K562 (cell line): Measurements from ENCODE around the gene ST6GALNAC5. TPM values are rescaled to one million over a fixed set of nuclear protein-coding genes. Genes with fewer than 3 reads are reported as not detected.

Experiments
- ATAC-seq: fragments of 200-7000 bp; cut with Tn5 transposase; 3 replicates; pipeline ENCODE4 v1.9.1; 2020; ENCODE audit warnings: moderate library complexity
- BruUV-seq: library from RNA; stranded (reverse); fragments of 400-500 nt; replicated peaks from 2 replicates; lab custom pipeline; 2021; lab: Mats Ljungman, UMichigan
- CTCF ChIA-PET: fragments of 300-600 bp; formaldehyde crosslinking; extraction: SDS; loops from one replicate; lab custom pipeline; 2021; ENCODE audit warnings: low intra/inter-chr PET ratio; lab: Yijun Ruan, JAX
- POLR2A ChIA-PET: fragments of 300-600, 350-650 bp; sonication (Branson Sonifier 250); formaldehyde crosslinking; extraction: SDS; loops from one replicate; lab custom pipeline; 2021; ENCODE audit warnings: antibody characterized with exemption, inconsistent platforms; lab: Yijun Ruan, JAX
- DNase-seq, 4 experiments: peaks; one replicate each; pipeline versions ENCODE4 v3.0.0 to v3.0.0-alpha.2; 2011 to 2018; ENCODE audit warnings: low spot score in 3 of 4, mixed read lengths in 3 of 4; ENCODE audit errors: extremely low read depth in 1 of 4
- FAIRE-seq: peaks from 2 replicates; lab custom pipeline; 2011; peaks lifted over from hg19 to GRCh38; lab: Jason Lieb, UNC
- H2AFZ ChIP-seq: 2 replicates; pipeline ENCODE4 v1.6.0; 2011; ENCODE audit warnings: low read depth, low read length, control low read depth, inconsistent platforms
- H3K27ac ChIP-seq: fragments of 200-600 bp; 3 replicates; pipeline ENCODE4 v1.8.0; 2011; ENCODE audit warnings: low read depth, mild to moderate bottlenecking, control low read depth, inconsistent platforms, low read length, moderate library complexity, mixed read lengths; ENCODE audit errors: extremely low read depth
- H3K27me3 ChIP-seq, 2 experiments: fragments of 300-600 bp in 1 of 2; 2 replicates in 1 of 2; 3 replicates in 1 of 2; pipeline versions ENCODE4 v1.6.0 to v1.8.0; 2011; ENCODE audit warnings: inconsistent platforms in 2 of 2, low read length in 2 of 2, mild to moderate bottlenecking in 1 of 2, mixed read lengths in 1 of 2, moderate library complexity in 1 of 2; ENCODE audit not compliant: control insufficient read depth in 2 of 2, insufficient read depth in 2 of 2
- H3K36me3 ChIP-seq: fragments of 300-600 bp; 3 replicates; pipeline ENCODE4 v1.8.0; 2011; ENCODE audit warnings: mild to moderate bottlenecking, low read length, inconsistent platforms; ENCODE audit not compliant: control insufficient read depth, insufficient read depth
- H3K4me1 ChIP-seq, 2 experiments: fragments of 200-600 bp in 1 of 2; replicated peaks in 1 of 2; 2 replicates in 1 of 2; 3 replicates in 1 of 2; pipeline versions ENCODE4 v1.5.1 to v1.8.0; 2011; ENCODE audit warnings: inconsistent platforms in 2 of 2, low read length in 2 of 2, mild to moderate bottlenecking in 1 of 2, mixed read lengths in 1 of 2, moderate library complexity in 1 of 2; ENCODE audit not compliant: control insufficient read depth in 2 of 2, insufficient read depth in 2 of 2
- H3K4me2 ChIP-seq: 2 replicates; pipeline ENCODE4 v1.6.1; 2011; ENCODE audit warnings: low read length, control low read depth, inconsistent platforms, mixed read lengths; ENCODE audit not compliant: insufficient read depth
- H3K4me3 ChIP-seq: fragments of 200-600 bp; sonication (generic), shearing (Covaris generic); 2 replicates; pipeline ENCODE4 v1.5.1; 2016; ENCODE audit warnings: control low read depth, inconsistent platforms
- H3K79me2 ChIP-seq: fragments of 200-600 bp; 3 replicates; pipeline ENCODE4 v1.8.0; 2011; ENCODE audit warnings: low read length, inconsistent platforms; ENCODE audit not compliant: control insufficient read depth, insufficient read depth
- H3K9ac ChIP-seq, 2 experiments: 2 replicates each; pipeline versions ENCODE4 v1.6.0 to v1.6.1; 2011; ENCODE audit warnings: low read depth in 2 of 2, low read length in 2 of 2, control low read depth in 1 of 2, inconsistent platforms in 1 of 2, mild to moderate bottlenecking in 1 of 2, mixed read lengths in 1 of 2; ENCODE audit not compliant: insufficient read depth in 1 of 2
- H3K9me1 ChIP-seq: one replicate; pipeline ENCODE4 v1.6.0; 2011; ENCODE audit warnings: inconsistent platforms, mild to moderate bottlenecking, low read length, moderate library complexity; ENCODE audit not compliant: control insufficient read depth, insufficient read depth
- H3K9me3 ChIP-seq: replicated peaks from 2 replicates; pipeline ENCODE4 v1.5.1; 2011; ENCODE audit warnings: low read depth, low read length, inconsistent platforms; ENCODE audit not compliant: control insufficient read depth, insufficient read depth
- H4K20me1 ChIP-seq: replicated peaks from 2 replicates; pipeline ENCODE4 v1.6.1; 2011; ENCODE audit warnings: low read length, inconsistent platforms, mixed read lengths; ENCODE audit not compliant: control insufficient read depth, insufficient read depth
- PHF21A ChIP-seq: fragments of 450-650 bp; IDR thresholded peaks from 2 replicates; pipeline ENCODE4 v1.6.1; 2017; ENCODE audit warnings: low read depth, borderline replicate concordance
- ZNF316 ChIP-seq: fragments of 450-650 bp; IDR thresholded peaks from 2 replicates; pipeline ENCODE4 v1.6.1; 2016
- WGBS: fragments of 100-300 bp; shearing (Covaris generic); methylation state at CpG from one replicate; pipeline ENCODE4 v1.1.6; 2016; ENCODE audit warnings: low coverage, mixed read lengths; ENCODE audit not compliant: insufficient coverage; ENCODE audit errors: missing lambda C conversion rate; 5-methylcytosine and 5-hydroxymethylcytosine counted together
- in situ Hi-C: fragments of 300-500 bp; cut with MboI; formaldehyde crosslinking; loops from 4 replicates; pipeline ENCODE4 v1.15.0; 2018; ENCODE audit warnings: inconsistent platforms, mixed read lengths
- intact Hi-C: fragments of 100-400 bp; cut with micrococcal nuclease; formaldehyde crosslinking; loops from 2 replicates; pipeline ENCODE4 v1.14.2; 2022
- polyA plus RNA-seq, 8 experiments: library from polyadenylated mRNA; depleted of rRNA in 4 of 8; stranded (reverse) in 5 of 8; unstranded in 3 of 8; fragments of >200 nt; fragmentation: Nextera tagmentation in 2 of 8; fragmentation: Illumina TruSeq in 1 of 8; extraction: Ambion mirVana in 2 of 8; extraction: Trizol in 1 of 8; gene quantifications; 2 replicates each; pipeline versions ENCODE4 v1.2.1 to v1.2.3, GENCODE V29; 2011 to 2014; ENCODE audit warnings: inconsistent platforms in 1 of 8, missing spikeins in 1 of 8
- total RNA-seq, 7 experiments: library from RNA; depleted of rRNA in 6 of 7; stranded (reverse); fragments of >200 nt in 6 of 7; fragmentation: Illumina TruSeq in 2 of 7; extraction: Trizol in 2 of 7; gene quantifications; 2 replicates each; pipeline versions ENCODE4 v1.2.1 to v1.2.3, GENCODE V29; 2011 to 2021; ENCODE audit warnings: low replicate concordance in 1 of 7
- TF ChIP-seq, protein P1 (sequence below): fragments of 250-450 bp; sonication (Bioruptor Pico); IDR thresholded peaks from 2 replicates; pipeline ENCODE4 v1.5.0; 2022; ENCODE audit warnings: mild to moderate bottlenecking
- TF ChIP-seq, protein P2 (sequence below): fragments of 450-650 bp; IDR thresholded peaks from 2 replicates; pipeline ENCODE4 v1.6.1; 2016; ENCODE audit warnings: mild to moderate bottlenecking, moderate library complexity
- TF ChIP-seq, protein P3 (sequence below): fragments of 150-350 bp; conservative IDR thresholded peaks from 2 replicates; pipeline ENCODE4 v1.6.1; 2014; ENCODE audit warnings: low read length

ST6GALNAC5 gene
- total and polyA plus RNA-seq, 9 of the 15 experiments (the other 6 are each of a cell fraction or from before 2014, with no cell fraction given), result 0.04 to 0.14 TPM; not detected in 7

DNA sequence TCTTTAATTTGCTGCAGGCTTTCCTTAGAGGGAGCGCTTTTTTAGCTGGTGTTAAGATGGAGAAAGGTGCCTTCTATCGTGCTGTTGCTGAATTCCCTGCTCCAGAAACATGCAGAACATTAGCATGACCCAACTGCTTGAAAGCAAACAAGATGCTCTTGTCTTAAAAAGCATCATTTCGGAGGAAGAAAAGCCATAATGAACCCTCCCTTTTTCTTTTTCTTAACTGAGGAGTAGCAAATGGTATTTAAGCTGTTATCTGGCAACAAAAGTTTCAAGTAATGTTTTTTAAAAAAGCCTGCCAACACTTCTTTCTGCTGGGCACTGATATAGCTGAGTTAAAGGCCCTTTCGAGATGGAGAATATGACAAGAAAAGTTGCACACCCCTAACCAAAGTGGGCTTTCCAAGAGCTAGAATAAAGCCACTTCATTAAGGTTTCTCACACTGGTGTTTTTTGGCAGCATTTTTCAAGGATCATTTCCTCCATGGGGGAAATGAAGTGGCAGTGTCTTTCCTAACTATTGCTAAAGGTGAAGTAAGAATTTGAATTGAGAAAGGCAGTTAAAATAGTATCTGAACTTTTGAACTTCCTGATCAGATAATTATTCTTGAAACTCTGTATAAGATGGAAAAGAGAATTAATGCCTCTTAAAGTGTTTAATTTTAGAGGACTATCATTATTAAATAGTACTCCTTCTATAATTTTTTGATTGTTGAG, 38.8 kb downstream of the ST6GALNAC5 start:
- POLR2A ChIA-PET, result no interaction called here
- H4K20me1 ChIP-seq, result no peaks in the 10 kb centered on the region
- FAIRE-seq, result no peak
- CTCF ChIA-PET, result no interaction called here
- no peak overlapping the region for H3K4me2 ChIP-seq
- no peaks in the 10 kb centered on the region for H3K4me1 ChIP-seq
- 0% methylated on average over 4 of the region's 4 CpGs for WGBS
- no peak for DNase-seq
- no peaks in the 10 kb centered on the region for H3K27me3 ChIP-seq
- BruUV-seq, result no TSS peak
- H2AFZ ChIP-seq, result no peak overlapping the region
- intact Hi-C loops (no loop called here), in situ Hi-C loops (no loop called here)
- no peak overlapping the region for H3K4me3 ChIP-seq
- H3K27ac ChIP-seq, result no peak overlapping the region
- H3K9me1 ChIP-seq, result no peaks in the 10 kb centered on the region
- no peak overlapping the region for H3K9ac ChIP-seq
- no peak for ATAC-seq
- no peaks in the 10 kb centered on the region for H3K9me3 ChIP-seq
- no peaks in the 10 kb centered on the region for H3K79me2 ChIP-seq
- no peaks in the 10 kb centered on the region for H3K36me3 ChIP-seq
- TF ChIP-seq PHF21A (no peak), ZNF316 (no peak)
- TF ChIP-seq, protein P1, sequence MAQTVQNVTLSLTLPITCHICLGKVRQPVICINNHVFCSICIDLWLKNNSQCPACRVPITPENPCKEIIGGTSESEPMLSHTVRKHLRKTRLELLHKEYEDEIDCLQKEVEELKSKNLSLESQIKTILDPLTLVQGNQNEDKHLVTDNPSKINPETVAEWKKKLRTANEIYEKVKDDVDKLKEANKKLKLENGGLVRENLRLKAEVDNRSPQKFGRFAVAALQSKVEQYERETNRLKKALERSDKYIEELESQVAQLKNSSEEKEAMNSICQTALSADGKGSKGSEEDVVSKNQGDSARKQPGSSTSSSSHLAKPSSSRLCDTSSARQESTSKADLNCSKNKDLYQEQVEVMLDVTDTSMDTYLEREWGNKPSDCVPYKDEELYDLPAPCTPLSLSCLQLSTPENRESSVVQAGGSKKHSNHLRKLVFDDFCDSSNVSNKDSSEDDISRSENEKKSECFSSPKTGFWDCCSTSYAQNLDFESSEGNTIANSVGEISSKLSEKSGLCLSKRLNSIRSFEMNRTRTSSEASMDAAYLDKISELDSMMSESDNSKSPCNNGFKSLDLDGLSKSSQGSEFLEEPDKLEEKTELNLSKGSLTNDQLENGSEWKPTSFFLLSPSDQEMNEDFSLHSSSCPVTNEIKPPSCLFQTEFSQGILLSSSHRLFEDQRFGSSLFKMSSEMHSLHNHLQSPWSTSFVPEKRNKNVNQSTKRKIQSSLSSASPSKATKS (CRISPR knock-in tag), result no peak
- TF ChIP-seq, protein P2, sequence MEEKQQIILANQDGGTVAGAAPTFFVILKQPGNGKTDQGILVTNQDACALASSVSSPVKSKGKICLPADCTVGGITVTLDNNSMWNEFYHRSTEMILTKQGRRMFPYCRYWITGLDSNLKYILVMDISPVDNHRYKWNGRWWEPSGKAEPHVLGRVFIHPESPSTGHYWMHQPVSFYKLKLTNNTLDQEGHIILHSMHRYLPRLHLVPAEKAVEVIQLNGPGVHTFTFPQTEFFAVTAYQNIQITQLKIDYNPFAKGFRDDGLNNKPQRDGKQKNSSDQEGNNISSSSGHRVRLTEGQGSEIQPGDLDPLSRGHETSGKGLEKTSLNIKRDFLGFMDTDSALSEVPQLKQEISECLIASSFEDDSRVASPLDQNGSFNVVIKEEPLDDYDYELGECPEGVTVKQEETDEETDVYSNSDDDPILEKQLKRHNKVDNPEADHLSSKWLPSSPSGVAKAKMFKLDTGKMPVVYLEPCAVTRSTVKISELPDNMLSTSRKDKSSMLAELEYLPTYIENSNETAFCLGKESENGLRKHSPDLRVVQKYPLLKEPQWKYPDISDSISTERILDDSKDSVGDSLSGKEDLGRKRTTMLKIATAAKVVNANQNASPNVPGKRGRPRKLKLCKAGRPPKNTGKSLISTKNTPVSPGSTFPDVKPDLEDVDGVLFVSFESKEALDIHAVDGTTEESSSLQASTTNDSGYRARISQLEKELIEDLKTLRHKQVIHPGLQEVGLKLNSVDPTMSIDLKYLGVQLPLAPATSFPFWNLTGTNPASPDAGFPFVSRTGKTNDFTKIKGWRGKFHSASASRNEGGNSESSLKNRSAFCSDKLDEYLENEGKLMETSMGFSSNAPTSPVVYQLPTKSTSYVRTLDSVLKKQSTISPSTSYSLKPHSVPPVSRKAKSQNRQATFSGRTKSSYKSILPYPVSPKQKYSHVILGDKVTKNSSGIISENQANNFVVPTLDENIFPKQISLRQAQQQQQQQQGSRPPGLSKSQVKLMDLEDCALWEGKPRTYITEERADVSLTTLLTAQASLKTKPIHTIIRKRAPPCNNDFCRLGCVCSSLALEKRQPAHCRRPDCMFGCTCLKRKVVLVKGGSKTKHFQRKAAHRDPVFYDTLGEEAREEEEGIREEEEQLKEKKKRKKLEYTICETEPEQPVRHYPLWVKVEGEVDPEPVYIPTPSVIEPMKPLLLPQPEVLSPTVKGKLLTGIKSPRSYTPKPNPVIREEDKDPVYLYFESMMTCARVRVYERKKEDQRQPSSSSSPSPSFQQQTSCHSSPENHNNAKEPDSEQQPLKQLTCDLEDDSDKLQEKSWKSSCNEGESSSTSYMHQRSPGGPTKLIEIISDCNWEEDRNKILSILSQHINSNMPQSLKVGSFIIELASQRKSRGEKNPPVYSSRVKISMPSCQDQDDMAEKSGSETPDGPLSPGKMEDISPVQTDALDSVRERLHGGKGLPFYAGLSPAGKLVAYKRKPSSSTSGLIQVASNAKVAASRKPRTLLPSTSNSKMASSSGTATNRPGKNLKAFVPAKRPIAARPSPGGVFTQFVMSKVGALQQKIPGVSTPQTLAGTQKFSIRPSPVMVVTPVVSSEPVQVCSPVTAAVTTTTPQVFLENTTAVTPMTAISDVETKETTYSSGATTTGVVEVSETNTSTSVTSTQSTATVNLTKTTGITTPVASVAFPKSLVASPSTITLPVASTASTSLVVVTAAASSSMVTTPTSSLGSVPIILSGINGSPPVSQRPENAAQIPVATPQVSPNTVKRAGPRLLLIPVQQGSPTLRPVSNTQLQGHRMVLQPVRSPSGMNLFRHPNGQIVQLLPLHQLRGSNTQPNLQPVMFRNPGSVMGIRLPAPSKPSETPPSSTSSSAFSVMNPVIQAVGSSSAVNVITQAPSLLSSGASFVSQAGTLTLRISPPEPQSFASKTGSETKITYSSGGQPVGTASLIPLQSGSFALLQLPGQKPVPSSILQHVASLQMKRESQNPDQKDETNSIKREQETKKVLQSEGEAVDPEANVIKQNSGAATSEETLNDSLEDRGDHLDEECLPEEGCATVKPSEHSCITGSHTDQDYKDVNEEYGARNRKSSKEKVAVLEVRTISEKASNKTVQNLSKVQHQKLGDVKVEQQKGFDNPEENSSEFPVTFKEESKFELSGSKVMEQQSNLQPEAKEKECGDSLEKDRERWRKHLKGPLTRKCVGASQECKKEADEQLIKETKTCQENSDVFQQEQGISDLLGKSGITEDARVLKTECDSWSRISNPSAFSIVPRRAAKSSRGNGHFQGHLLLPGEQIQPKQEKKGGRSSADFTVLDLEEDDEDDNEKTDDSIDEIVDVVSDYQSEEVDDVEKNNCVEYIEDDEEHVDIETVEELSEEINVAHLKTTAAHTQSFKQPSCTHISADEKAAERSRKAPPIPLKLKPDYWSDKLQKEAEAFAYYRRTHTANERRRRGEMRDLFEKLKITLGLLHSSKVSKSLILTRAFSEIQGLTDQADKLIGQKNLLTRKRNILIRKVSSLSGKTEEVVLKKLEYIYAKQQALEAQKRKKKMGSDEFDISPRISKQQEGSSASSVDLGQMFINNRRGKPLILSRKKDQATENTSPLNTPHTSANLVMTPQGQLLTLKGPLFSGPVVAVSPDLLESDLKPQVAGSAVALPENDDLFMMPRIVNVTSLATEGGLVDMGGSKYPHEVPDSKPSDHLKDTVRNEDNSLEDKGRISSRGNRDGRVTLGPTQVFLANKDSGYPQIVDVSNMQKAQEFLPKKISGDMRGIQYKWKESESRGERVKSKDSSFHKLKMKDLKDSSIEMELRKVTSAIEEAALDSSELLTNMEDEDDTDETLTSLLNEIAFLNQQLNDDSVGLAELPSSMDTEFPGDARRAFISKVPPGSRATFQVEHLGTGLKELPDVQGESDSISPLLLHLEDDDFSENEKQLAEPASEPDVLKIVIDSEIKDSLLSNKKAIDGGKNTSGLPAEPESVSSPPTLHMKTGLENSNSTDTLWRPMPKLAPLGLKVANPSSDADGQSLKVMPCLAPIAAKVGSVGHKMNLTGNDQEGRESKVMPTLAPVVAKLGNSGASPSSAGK, result no peak
- TF ChIP-seq, protein P3, sequence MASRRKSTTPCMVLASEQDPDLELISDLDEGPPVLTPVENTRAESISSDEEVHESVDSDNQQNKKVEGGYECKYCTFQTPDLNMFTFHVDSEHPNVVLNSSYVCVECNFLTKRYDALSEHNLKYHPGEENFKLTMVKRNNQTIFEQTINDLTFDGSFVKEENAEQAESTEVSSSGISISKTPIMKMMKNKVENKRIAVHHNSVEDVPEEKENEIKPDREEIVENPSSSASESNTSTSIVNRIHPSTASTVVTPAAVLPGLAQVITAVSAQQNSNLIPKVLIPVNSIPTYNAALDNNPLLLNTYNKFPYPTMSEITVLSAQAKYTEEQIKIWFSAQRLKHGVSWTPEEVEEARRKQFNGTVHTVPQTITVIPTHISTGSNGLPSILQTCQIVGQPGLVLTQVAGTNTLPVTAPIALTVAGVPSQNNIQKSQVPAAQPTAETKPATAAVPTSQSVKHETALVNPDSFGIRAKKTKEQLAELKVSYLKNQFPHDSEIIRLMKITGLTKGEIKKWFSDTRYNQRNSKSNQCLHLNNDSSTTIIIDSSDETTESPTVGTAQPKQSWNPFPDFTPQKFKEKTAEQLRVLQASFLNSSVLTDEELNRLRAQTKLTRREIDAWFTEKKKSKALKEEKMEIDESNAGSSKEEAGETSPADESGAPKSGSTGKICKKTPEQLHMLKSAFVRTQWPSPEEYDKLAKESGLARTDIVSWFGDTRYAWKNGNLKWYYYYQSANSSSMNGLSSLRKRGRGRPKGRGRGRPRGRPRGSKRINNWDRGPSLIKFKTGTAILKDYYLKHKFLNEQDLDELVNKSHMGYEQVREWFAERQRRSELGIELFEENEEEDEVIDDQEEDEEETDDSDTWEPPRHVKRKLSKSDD, result no peak
